Measurements from ENCODE around the gene DOCK7. TPM values are rescaled to one million over a fixed set of nuclear protein-coding genes. Genes with fewer than 3 reads are reported as not detected.

DOCK7 gene
- total and polyA plus RNA-seq, 4 experiments from 2014 or later, result 4.3 to 20.8 (median 11.0) TPM

GRCh38 chr1:62492521-62492920, 195.7 kb downstream of the DOCK7 start:
- H3K36me3 Mint-ChIP-seq, result peaks cover 27 to 41% of the 10 kb centered on the region in 2 donors
- CTCF ChIA-PET (ENCODE audit: partially characterized antibody), result no interaction called here
- no peak overlapping the region for H3K4me3 Mint-ChIP-seq
- H3K4me1 Mint-ChIP-seq, result no peaks in the 10 kb centered on the region
- peak overlapping the region in 1 of 7 donors; percentile 53 for H3K27ac Mint-ChIP-seq
- POLR2A ChIA-PET (ENCODE audit: partially characterized antibody), result no interaction called here
- no peak for DNase-seq
- H3K9me3 Mint-ChIP-seq, result no peaks in the 10 kb centered on the region
- no peak overlapping the region for H3K4me3 ChIP-seq (ENCODE audit: low read length in 2 of 2)
- H3K36me3 ChIP-seq (ENCODE audit: insufficient read depth, low read length), result no peaks in the 10 kb centered on the region
- intact Hi-C loops (cut with micrococcal nuclease), result no loop called here
- no peaks in the 10 kb centered on the region for H3K27me3 ChIP-seq (ENCODE audit: insufficient read depth, low read length)
- H3K4me1 ChIP-seq (ENCODE audit: insufficient read depth, low read length), result no peaks in the 10 kb centered on the region
- H3K27ac ChIP-seq (ENCODE audit: low read depth, low read length), result no peak overlapping the region
- H3K27me3 Mint-ChIP-seq, result no peaks in the 10 kb centered on the region
- H3K9me3 ChIP-seq (ENCODE audit: control insufficient read depth in 1 of 2, low read length in 2 of 2), result no peaks in the 10 kb centered on the region

- Histone ChIP-seq H3K9me3 (ENCODE audit: control insufficient read depth in 1 of 2, low read length in 2 of 2) (no peaks in the 10 kb centered on the region), H3K27me3 (ENCODE audit: insufficient read depth, low read length) (no peaks in the 10 kb centered on the region), H3K36me3 (ENCODE audit: insufficient read depth, low read length) (no peaks in the 10 kb centered on the region), H3K4me1 (ENCODE audit: insufficient read depth, low read length) (no peaks in the 10 kb centered on the region), H3K4me3 (ENCODE audit: low read length in 2 of 2) (no peak overlapping the region), H3K27ac (ENCODE audit: low read depth, low read length) (no peak overlapping the region)
- ChIA-PET POLR2A (ENCODE audit: partially characterized antibody) (no interaction called here), CTCF (ENCODE audit: partially characterized antibody) (no interaction called here)
- no peak overlapping the region for H3K4me3 Mint-ChIP-seq
- H3K9me3 Mint-ChIP-seq, result no peaks in the 10 kb centered on the region
- no peaks in the 10 kb centered on the region for H3K27me3 Mint-ChIP-seq
- no peak for DNase-seq
- peaks cover 22 to 23% of the 10 kb centered on the region in 2 donors for H3K36me3 Mint-ChIP-seq
- no peaks in the 10 kb centered on the region for H3K4me1 Mint-ChIP-seq
- intact Hi-C loops (cut with micrococcal nuclease), result no loop called here
- H3K27ac Mint-ChIP-seq, result peak overlapping the region in 1 of 7 donors; percentile 19
Observed at GRCh38 chr1:62487956-62488355, 200.2 kb downstream of the DOCK7 start.

- peak overlapping the region in 1 of 7 donors; percentile 17 for H3K27ac Mint-ChIP-seq
- Histone ChIP-seq H3K27me3 (ENCODE audit: insufficient read depth, low read length) (no peaks in the 10 kb centered on the region), H3K4me1 (ENCODE audit: insufficient read depth, low read length) (no peaks in the 10 kb centered on the region), H3K36me3 (ENCODE audit: insufficient read depth, low read length) (no peaks in the 10 kb centered on the region), H3K27ac (ENCODE audit: low read depth, low read length) (no peak overlapping the region), H3K4me3 (ENCODE audit: low read length in 2 of 2) (no peak overlapping the region), H3K9me3 (ENCODE audit: control insufficient read depth in 1 of 2, low read length in 2 of 2) (no peaks in the 10 kb centered on the region)
- intact Hi-C loops (cut with micrococcal nuclease), result no loop called here
- no peak for DNase-seq
- no peak overlapping the region for H3K4me3 Mint-ChIP-seq
- no peaks in the 10 kb centered on the region for H3K4me1 Mint-ChIP-seq
- H3K9me3 Mint-ChIP-seq, result peaks cover 0 to 2% (median 0%) of the 10 kb centered on the region in 8 donors
- ChIA-PET POLR2A (ENCODE audit: partially characterized antibody) (interaction anchor here (0.6 kb wide), 1 partner anchor 186 kb away, joined by 3 read pairs; no protein-coding TSS in a partner anchor), CTCF (ENCODE audit: partially characterized antibody) (no interaction called here)
- H3K27me3 Mint-ChIP-seq, result no peaks in the 10 kb centered on the region
- peaks cover 7 to 21% of the 10 kb centered on the region in 2 donors for H3K36me3 Mint-ChIP-seq
Observed at GRCh38 chr1:62484824-62485468, 203.2 kb downstream of the DOCK7 start.

- H3K4me3 Mint-ChIP-seq, result no peak overlapping the region
- no peaks in the 10 kb centered on the region for H3K4me1 ChIP-seq (ENCODE audit: insufficient read depth, low read length)
- H3K27me3 Mint-ChIP-seq, result no peaks in the 10 kb centered on the region
- no peaks in the 10 kb centered on the region for H3K9me3 ChIP-seq (ENCODE audit: control insufficient read depth in 1 of 2, low read length in 2 of 2)
- CTCF ChIA-PET (ENCODE audit: partially characterized antibody), result no interaction called here
- DNase-seq, result no peak
- no peaks in the 10 kb centered on the region for H3K27me3 ChIP-seq (ENCODE audit: insufficient read depth, low read length)
- POLR2A ChIA-PET (ENCODE audit: partially characterized antibody), result no interaction called here
- no peaks in the 10 kb centered on the region for H3K36me3 ChIP-seq (ENCODE audit: insufficient read depth, low read length)
- no peak overlapping the region for H3K27ac ChIP-seq (ENCODE audit: low read depth, low read length)
- no peaks in the 10 kb centered on the region for H3K4me1 Mint-ChIP-seq
- intact Hi-C loops (cut with micrococcal nuclease), result no loop called here
- H3K9me3 Mint-ChIP-seq, result peaks cover 0 to 2% (median 0%) of the 10 kb centered on the region in 8 donors
- H3K27ac Mint-ChIP-seq, result no peak overlapping the region
- no peak overlapping the region for H3K4me3 ChIP-seq (ENCODE audit: low read length in 2 of 2)
- peaks cover 10 to 17% of the 10 kb centered on the region in 2 donors for H3K36me3 Mint-ChIP-seq
Observed at GRCh38 chr1:62481681-62482080, 206.5 kb downstream of the DOCK7 start.

- Mint-ChIP-seq H3K4me3 (no peak overlapping the region), H3K27ac (no peak overlapping the region), H3K9me3 (peaks cover 0 to 2% (median 0%) of the 10 kb centered on the region in 8 donors), H3K4me1 (no peaks in the 10 kb centered on the region), H3K27me3 (no peaks in the 10 kb centered on the region), H3K36me3 (peaks cover 31 to 39% of the 10 kb centered on the region in 2 donors)
- intact Hi-C loops (cut with micrococcal nuclease), result no loop called here
- Histone ChIP-seq H3K36me3 (ENCODE audit: insufficient read depth, low read length) (no peaks in the 10 kb centered on the region), H3K27me3 (ENCODE audit: insufficient read depth, low read length) (no peaks in the 10 kb centered on the region), H3K4me3 (ENCODE audit: low read length in 2 of 2) (no peak overlapping the region), H3K9me3 (ENCODE audit: control insufficient read depth in 1 of 2, low read length in 2 of 2) (no peaks in the 10 kb centered on the region), H3K27ac (ENCODE audit: low read depth, low read length) (no peak overlapping the region), H3K4me1 (ENCODE audit: insufficient read depth, low read length) (no peaks in the 10 kb centered on the region)
- POLR2A ChIA-PET (ENCODE audit: partially characterized antibody), result no interaction called here
- no peak for DNase-seq
- CTCF ChIA-PET (ENCODE audit: partially characterized antibody), result no interaction called here
Observed at GRCh38 chr1:62476525-62477219, 211.5 kb downstream of the DOCK7 start.

- no peak for DNase-seq
- intact Hi-C loops (cut with micrococcal nuclease), result no loop called here
- Histone ChIP-seq H3K4me1 (ENCODE audit: insufficient read depth, low read length) (no peaks in the 10 kb centered on the region), H3K27me3 (ENCODE audit: insufficient read depth, low read length) (no peaks in the 10 kb centered on the region), H3K36me3 (ENCODE audit: insufficient read depth, low read length) (no peaks in the 10 kb centered on the region), H3K4me3 (ENCODE audit: low read length in 2 of 2) (no peak overlapping the region), H3K9me3 (ENCODE audit: control insufficient read depth in 1 of 2, low read length in 2 of 2) (no peaks in the 10 kb centered on the region), H3K27ac (ENCODE audit: low read depth, low read length) (no peak overlapping the region)
- POLR2A ChIA-PET (ENCODE audit: partially characterized antibody), result no interaction called here
- Mint-ChIP-seq H3K4me3 (no peak overlapping the region), H3K27me3 (no peaks in the 10 kb centered on the region), H3K27ac (no peak overlapping the region), H3K36me3 (peaks cover 49 to 54% of the 10 kb centered on the region in 2 donors), H3K4me1 (no peaks in the 10 kb centered on the region), H3K9me3 (peaks cover 0 to 7% (median under 1%) of the 10 kb centered on the region in 8 donors)
- CTCF ChIA-PET (ENCODE audit: partially characterized antibody), result no interaction called here
Observed at GRCh38 chr1:62467092-62467491, 221.1 kb downstream of the DOCK7 start.

- ChIA-PET POLR2A (ENCODE audit: partially characterized antibody) (no interaction called here), CTCF (ENCODE audit: partially characterized antibody) (no interaction called here)
- H3K4me1 Mint-ChIP-seq, result no peaks in the 10 kb centered on the region
- no peak overlapping the region for H3K4me3 Mint-ChIP-seq
- Histone ChIP-seq H3K27me3 (ENCODE audit: insufficient read depth, low read length) (no peaks in the 10 kb centered on the region), H3K27ac (ENCODE audit: low read depth, low read length) (no peak overlapping the region), H3K36me3 (ENCODE audit: insufficient read depth, low read length) (no peaks in the 10 kb centered on the region), H3K4me1 (ENCODE audit: insufficient read depth, low read length) (no peaks in the 10 kb centered on the region), H3K9me3 (ENCODE audit: control insufficient read depth in 1 of 2, low read length in 2 of 2) (no peaks in the 10 kb centered on the region), H3K4me3 (ENCODE audit: low read length in 2 of 2) (no peak overlapping the region)
- no peaks in the 10 kb centered on the region for H3K27me3 Mint-ChIP-seq
- peaks cover 0 to 5% (median 0%) of the 10 kb centered on the region in 8 donors for H3K9me3 Mint-ChIP-seq
- H3K27ac Mint-ChIP-seq, result peak overlapping the region in 1 of 7 donors; percentile 37
- intact Hi-C loops (cut with micrococcal nuclease), result no loop called here
- peaks cover 16 to 21% of the 10 kb centered on the region in 2 donors for H3K36me3 Mint-ChIP-seq
- DNase-seq, result no peak
Observed at GRCh38 chr1:62462370-62462769, 225.8 kb downstream of the DOCK7 start.

All from CD4-positive, alpha-beta memory T cell (primary cell).